ENCODE results near the gene WDR27.
"Not testable (repeated sequence)": the region's sequence is repeated elsewhere in the genome, so short reads cannot be mapped to it uniquely, and the experiment has no call there.

Gene WDR27

DNA sequence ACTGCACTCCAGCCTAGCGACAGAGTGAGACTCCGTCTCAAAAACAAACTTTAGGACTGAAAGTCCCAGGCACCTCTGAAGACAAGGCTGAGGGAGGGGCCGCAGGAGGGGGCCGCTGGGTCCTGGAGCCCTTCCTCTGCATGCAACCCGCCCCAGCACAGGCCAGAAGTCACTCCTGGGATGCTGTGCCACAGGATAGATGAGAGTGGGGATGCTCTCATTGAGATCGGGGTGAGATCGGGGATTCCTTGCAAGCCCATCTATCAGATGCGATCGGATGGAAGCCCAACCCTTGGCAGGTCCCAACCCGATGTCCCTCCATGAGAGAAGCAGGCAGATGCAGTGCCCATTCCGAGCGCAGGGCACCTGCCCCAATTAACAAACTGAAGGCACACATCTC lies 66.5 kb downstream of the WDR27 start:
- no peak for FAIRE-seq

DNA sequence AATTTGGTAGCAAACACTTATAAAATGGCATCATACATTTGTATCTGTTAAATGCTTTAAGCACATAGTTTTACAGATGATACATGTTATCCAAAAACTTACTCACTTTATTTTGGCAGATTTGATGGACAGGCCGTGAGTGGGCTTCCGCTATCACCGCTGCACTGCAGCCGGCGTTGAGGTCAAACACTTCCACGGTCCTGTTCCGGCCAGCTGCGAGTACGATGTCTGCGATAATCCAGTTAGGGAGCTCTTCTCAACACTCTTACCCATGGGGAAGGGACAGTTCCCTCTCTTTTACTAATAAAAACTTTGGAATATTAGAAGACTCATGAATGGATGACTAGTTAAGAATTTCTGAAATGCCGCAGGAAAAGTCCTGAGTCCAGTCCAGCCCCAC lies 69.0 kb downstream of the WDR27 start:
- no peak for FAIRE-seq

DNA sequence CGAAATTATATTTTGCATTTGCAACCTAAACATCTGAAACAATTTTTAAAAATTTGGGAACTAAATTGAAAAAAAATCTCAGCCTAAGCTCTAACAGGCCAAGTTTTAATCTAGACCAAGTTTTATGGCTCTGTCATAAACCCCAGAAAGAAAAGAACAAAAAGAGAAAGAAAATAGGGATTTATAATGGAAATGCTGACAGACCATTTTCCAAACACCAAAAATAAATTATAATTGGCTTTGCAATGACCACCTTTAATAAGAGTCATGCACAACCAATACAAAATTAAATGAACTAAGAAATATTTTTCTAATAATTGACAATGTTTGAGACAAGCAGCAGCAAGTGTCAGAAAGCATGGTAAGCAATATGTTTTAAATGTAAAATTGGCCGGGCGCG lies 72.6 kb downstream of the WDR27 start:
- FAIRE-seq: no peak

DNA sequence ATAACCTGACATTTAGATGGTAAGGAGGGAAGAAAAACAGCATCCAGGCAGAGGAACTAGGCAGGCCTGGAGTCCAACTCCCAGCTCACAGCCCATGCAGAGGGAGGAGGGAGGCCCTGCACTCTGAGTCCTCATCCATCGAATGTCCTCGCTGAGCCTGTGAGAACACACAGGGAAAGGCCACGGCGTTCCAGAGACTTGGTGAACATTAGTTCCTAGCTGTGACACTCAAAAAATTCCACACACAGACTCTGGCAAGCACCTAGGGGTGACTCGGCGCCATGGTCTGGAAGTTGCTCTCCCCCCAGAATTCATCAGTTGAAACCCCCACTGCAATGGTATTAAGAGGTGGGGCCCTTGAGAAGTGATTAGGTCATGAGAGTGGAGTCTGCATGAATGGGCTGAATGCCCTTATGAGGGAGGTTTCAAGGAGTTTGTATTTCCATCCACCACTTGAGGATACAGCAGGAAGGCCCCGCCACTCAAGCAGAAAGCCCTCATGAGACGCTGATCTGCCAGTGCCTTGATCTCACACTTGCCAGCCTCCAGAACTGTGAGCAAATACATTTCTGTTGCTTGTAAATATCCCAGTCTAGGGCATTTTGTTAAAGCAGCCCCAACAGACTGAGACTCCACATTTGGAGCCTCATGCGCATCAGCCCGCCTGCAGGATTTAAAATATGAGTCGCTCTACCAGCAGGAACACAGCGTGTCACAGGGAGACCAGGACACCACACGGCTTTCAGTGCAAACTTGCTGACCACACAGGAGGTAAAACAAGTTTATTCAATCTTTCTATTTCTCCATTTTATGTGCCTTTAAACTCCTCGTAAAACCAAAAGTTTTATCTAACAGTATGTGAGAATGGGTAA lies 73.9 kb downstream of the WDR27 start:
- no peak for FAIRE-seq

DNA sequence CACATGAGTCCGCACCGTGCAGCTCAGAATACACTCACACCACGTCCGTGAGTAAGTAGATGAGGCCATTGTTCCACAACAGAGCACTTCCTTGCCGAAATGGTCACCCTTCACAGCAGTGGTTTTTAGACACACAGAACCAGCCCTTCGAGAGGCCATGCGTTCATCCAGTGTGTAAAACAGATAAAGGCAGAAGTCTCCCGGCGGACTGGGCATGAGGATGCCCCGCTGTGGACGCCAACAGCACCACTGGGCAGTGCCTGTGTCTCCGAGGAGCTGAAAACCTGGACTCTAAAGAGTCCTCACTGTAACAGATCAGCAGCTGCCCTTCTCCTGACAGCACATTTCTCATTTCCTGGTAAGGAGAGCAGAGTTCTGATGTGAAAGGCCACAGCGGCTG lies 75.2 kb downstream of the WDR27 start:
- FAIRE-seq: no peak

DNA sequence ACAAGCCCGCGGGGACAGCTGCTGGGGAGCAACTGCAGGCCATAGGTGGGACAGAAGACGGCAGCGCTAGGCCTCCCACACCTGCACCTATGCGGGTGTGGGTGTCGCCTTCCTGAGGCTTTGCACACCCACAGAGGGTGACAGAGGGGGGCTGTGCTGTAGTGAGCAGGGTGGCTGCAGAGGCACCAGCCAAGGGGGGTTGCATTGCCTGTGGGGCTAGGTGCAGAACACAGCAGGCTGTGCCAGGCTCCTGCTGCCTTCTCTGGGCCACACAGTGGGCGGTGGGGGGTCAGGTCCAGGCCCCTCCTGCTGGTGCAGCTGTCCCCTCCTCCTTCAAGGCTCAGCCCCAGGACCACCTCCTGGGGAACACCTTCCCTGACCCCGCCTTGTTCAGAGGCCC lies 75.7 kb downstream of the WDR27 start:
- no peak for FAIRE-seq

DNA sequence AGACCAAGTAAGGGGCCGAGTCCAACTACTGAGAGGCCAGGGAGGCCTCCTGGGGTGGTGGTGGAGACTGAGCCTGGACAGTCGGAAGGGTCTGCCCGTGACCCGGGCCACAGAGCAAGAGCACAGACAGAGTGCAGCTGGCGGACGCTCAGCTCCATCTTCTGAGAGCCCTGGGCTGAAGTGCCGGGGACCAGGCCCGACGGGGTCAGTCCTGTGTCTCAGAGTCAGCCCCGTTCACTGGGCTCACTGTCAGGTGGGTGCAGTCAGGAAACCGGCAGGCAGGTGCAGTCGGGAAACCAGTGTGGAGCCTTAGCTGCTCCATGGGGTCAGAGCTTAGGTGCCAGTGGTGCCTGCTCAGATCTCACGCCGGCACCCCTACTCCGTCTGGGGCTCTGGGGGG lies 76.5 kb downstream of the WDR27 start:
- no peak for FAIRE-seq

DNA sequence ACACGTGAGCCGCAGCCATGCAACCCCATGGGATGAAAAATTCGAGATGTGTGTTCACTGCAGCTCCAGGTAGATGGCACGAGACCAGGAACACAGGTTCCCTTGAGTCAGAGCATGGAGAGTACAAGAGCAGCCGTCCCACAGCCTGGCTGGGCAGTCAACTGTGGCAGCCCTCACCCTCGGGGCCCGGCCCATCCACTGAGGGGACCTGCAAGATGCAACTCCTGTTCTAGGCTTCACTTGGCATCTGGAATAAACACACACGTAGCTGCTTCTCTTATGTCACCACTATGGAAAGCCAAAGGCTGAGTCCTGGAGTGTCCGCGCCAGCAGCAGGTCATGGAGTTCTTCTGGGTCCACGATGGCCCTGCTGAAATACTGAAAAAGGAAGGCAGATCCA lies 77.0 kb downstream of the WDR27 start:
- FAIRE-seq: no peak

DNA sequence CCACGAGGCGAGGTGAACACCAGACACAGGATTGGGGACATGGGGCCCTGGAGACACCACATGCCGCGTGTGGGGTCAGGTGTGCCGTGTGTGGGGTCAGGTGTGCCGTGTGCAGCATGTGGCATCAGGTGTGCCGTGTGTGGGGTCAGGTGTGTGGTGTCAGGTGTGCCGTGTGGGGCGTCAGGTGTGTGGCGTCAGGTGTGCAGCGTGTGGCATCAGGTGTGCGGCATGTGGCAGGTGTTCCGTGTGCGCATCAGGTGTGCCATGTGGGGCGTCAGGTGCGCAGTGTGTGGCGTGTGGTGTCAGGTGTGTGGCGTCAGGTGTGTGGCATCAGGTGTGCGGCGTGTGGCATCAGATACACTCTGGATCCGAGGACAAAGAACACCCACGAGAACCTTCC lies 77.9 kb downstream of the WDR27 start:
- FAIRE-seq: no peak

DNA sequence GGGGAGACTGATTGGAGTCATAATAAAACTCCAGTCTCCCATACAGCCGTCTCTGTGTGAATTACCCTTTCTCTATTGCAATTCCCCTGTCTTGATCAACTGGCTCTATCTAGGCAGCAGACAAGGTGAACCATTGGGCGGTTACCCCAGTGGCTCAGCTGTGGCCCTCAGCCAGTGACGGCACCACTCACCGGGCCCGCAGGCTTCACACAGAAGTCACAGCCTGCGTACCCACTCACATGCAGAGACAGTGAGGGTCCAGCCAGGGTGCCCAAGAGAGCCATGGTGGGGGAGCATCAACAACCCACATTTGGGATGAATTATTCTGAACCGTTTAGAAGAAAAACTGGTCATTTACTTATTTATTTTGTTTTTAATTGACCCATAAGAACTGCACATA lies 78.5 kb downstream of the WDR27 start:
- FAIRE-seq: no peak

DNA sequence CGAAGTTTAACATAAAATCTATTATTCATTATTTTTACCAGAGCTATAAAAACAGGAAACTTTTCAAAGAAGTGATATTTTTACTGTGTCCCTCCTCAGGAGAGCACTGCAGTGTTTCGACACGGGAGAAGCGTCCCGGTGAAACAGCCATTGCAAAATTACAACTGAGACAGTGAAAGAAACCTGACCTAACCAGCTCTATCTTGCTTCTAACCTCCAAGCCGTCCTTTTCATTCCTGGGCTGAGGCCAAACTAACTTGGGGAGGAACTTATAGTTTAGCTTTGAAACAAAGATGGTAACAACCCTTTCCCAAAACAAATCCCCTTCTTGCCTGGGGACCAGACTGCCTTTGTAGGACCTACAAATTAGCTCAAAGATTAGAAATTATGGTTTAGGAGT lies 79.2 kb downstream of the WDR27 start:
- no peak for FAIRE-seq

DNA sequence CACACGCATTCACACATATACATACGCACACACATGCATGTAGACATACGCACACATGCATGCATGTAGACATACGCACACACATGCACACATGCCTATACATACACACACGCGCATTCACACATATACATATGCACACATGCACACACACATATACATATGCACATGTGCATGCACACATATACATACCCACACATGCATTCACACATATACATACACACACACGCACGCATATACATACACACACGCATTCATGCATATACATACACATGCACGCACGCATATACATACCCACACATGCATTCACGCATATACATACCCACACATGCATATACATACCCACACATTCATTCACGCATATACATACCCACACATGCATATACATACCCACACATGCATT lies 80.5 kb downstream of the WDR27 start:
- FAIRE-seq: no peak

DNA sequence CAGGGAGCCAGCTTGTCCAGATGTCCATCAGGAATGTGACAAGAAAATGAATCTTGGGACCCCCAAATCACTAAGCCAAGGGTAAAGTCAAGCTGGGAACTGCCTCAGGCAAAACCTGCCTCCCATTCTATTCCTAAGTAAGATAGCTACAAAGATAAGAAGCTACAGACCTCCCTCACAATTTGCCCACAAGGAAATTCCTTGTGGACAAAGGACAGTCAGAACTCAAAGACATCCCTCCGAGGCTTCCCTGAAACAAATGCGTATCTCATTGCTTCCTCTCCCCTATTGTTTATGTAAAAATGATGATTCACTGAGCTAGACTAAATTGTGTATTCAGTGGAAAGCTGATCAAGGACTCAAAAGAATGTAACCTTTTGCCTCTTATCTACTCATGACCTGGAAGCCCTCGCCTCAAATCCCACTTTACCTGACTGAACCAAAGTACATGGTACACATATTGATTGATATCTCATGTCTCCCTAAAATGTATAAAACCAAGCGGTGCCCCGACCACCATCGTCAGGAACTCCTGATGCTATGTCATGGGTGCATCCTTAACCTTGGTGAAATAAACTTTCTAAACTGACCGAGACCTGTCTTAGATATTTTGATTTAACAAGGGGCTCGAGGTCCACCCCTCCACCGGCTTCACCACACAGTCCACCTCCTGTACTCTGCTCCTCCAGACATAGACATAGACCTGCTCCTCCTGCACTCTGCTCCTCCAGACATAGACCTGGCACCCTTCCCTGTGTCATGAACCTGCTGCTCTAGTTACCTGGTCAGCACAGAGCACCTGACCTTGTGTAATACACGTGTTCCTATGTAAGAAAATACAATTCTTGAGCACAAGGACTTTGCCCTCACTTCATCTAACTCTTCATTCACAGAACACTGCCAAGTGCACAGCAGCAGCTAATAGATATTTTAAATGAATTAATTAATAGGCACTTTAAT lies 81.4 kb downstream of the WDR27 start:
- FAIRE-seq: no peak

DNA sequence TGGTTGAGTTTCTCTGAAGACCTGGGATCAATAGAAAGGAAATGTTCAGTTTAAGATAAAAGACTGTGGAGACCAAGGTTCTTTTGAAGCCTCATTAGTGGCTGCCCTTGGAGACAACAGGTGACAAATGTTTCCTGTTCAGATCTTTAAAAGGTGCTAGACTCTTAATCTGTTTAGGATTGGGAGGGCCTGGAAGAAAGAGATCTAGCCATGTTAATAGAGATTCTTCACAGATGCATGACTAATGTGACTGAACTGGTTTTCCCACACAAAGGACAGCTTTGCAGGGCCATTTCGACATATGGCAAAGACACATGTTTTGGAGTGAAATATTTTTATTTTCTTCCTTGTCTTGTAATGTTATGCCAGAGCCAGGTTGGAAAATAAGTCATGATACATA lies 82.2 kb downstream of the WDR27 start:
- FAIRE-seq: no peak

DNA sequence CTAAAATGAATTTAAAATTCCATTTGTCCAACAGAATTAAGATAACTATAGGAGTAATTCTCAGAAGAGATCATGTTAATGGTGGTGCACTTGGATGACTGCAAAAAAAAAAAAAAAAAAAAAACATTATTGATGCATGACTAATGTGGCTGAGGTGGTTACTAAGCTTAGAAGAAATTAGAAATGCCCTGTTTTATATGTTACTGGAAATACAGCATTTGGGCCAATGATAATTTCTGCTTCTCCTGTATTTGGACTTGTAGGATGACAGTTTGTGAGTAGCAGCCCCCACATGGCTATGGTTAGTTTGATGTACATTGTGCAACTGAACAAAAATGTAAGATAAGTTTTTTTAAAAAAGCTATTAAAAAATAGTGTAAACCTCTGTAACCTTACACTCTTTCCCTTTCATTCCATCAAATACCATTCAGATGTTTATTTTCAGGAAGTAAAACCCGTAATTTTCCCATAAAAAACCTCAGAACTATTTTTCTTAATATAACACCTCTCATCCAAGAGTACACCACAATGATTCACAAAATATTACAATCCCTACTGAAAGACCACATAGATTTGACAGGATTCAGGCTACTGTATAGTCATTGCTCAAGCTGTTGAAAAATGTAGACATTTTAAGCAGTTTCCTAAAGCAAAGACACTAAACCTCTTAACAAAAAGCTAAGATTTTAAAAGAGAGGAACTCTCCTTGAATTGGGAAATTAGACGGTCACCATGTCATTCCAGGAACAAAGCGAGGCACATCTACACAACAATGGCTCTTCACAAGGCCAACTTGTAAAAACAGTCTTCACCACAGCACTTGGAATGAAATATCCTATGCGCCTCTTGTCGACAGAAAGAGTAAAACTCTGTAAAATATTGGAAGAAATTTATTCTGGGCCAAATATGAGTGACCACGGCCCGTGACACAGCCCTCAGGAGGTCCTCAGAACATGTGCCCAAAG lies 83.0 kb downstream of the WDR27 start:
- FAIRE-seq: no peak

DNA sequence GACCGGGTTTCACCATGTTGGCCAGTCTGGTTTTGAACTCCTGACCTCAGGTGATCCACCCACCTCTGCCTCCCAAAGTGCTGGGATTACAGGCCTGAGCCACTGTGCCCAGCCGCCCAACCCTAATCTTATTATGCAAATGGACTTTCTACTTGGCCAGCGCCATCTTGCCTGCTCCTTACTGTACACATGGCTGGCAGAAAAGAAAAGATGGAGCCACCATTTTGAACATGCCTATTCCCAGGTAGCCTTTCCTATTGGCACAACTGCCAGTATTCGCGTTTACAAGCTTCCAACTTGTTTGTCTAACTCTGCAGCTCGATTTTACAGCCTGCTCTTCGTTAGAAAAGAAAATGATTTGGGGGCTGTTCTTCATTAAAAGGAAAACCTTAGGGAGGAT lies 84.3 kb downstream of the WDR27 start:
- FAIRE-seq: no peak

DNA sequence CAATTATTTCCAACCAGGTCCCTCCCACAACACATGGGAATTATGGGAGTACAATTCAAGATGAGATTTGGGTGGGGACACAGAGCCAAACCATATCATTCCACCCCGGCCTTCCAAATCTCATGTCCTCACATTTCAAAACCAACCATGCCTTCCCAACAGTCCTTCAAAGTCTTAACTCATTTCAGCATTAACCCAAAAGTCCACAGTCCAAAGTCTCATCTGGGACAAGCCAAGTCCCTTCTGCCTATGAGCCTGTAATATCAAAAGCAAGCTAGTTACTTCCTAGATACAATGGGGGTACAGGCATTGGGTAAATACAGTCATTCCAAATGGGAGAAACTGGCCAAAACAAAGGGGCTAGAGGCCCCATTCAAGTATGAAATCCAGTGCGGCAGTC lies 93.2 kb downstream of the WDR27 start:
- not testable (repeated sequence) for FAIRE-seq

DNA sequence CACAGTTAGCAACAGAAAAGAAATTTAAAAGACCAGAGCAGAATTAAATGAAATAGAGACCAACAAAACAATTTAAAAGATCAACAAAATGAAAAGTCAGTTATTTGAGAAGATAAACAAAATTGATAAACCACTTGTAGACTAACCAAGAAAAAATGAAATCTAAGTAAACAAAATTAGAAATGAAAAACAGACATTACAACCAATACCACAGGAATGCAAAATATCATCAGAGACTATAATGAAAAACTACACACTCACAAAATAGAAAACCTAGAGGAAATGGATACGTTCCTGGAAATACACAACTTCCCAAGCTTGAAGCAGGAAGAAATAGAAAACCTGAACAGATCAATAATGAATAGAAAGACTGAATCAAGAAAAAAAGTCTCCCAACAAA lies 97.8 kb downstream of the WDR27 start:
- FAIRE-seq: peak; percentile 85

DNA sequence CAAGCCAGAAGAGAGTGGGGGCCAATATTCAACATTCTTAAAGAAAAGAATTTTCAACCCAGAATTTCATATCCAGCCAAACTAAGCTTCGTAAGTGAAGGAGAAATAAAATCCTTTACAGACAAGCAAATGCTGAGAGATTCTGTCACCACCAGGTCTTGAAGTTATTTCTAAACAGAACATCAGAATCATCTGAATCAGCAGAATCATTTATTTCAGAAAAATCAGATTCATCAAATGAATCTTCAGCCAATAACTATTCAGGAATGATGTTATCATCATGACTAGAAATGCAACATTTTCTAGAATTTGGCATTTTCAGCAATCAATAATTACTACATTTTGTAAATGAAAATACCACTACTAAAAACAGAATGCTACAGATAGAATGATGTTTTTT lies 100.7 kb downstream of the WDR27 start:
- not testable (repeated sequence) for FAIRE-seq

DNA sequence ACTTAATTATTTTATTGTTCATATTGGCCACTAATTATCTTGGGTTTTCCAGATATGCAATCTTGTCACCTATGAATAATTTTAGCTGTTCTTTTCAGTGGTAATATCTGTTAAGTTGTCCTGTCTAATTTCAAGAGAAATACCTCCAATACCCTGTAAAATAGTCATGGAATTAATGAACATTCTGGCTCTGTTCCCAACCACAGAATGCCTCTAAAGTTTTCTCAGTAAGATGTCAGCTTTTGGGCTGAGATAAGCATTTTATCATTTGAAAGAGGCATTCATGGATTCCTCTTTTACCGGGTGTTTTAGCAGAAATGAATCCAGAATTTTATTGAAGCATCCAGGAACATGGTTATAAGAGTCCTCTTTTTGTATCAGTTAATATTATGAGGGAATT lies 109.3 kb downstream of the WDR27 start:
- FAIRE-seq: no peak

DNA sequence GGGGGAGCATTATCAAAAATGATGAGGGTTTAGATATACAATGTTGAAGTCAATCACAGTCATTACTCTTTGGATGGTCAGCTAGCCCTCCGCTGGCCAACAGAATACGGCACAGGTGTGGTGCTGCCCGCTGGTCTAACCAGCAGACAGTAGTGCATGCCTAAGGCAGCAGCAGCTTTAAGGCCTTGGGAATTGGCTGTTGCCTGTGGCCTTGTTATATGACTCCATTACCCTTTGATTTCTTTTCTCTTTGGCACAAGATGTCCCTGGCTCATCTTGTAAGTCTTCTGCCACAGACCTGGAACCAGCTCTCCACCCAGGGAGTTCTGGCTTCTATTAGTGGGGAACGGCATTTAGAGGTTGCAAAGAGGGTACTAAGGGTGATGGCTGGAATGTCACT lies 110.2 kb downstream of the WDR27 start:
- no peak for FAIRE-seq

DNA sequence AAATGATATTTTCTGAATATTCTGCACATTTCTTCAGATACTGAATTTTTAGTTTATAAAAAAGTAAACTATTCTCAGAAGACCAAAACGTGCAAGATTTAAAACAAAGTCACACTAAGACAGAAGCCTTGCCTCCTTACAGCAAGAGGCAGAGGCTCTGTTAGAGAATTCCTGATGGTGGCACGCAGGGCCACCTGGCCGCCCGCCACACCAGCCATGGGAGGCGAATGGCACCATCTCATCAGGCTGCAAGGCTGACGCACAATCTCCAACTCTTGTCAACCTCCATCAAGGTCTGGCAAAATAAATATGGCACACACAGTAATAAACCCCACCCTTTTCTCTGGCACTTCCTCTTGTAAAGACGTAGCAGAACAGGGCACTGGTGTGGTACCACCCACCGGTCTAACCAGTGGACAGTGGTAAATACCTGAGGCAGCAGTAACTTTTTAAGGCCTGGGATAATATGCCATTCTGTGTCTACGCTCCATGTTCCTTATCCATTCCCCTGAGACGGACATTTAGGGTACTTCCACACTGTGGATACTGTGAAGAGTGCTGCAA lies 111.4 kb downstream of the WDR27 start:
- no peak for FAIRE-seq
